Stimulated activated CD4-positive, alpha-beta T cell treated with anti-CD3 and anti-CD28 coated beads, Interleukin-12 subunit alpha, Interleukin-12 subunit beta, amount 100 ng/mL, for 4 hours (primary cell): Measurements from ENCODE around the gene PKHD1.

ENCODE experiments used
- DNase-seq: peaks from one replicate; pipeline ENCODE4 v3.0.0-alpha.2; 2020

The PKHD1 gene

GRCh38 chr6:51675020-51675921 is 412.1 kb downstream of the PKHD1 start:
- no peak for DNase-seq

- no peak for DNase-seq
Observed at GRCh38 chr6:51663525-51663924, 423.9 kb downstream of the PKHD1 start.

GRCh38 chr6:51660767-51661166 is 426.6 kb downstream of the PKHD1 start:
- no peak for DNase-seq

- no peak for DNase-seq
Observed at GRCh38 chr6:51657491-51657890, 429.9 kb downstream of the PKHD1 start.

GRCh38 chr6:51655517-51655916 is 431.9 kb downstream of the PKHD1 start:
- no peak for DNase-seq

GRCh38 chr6:51654647-51655046 is 432.8 kb downstream of the PKHD1 start:
- no peak for DNase-seq

GRCh38 chr6:51651132-51651817 is 436.1 kb downstream of the PKHD1 start:
- DNase-seq, result no peak

GRCh38 chr6:51648774-51649173 is 438.6 kb downstream of the PKHD1 start:
- no peak for DNase-seq

- DNase-seq, result no peak
Observed at GRCh38 chr6:51648236-51648635, 439.2 kb downstream of the PKHD1 start.

- DNase-seq, result no peak
Observed at GRCh38 chr6:51644426-51644825, 443.0 kb downstream of the PKHD1 start.

GRCh38 chr6:51640021-51640420 is 447.4 kb downstream of the PKHD1 start:
- no peak for DNase-seq

GRCh38 chr6:51633424-51633823 is 454.0 kb downstream of the PKHD1 start:
- DNase-seq, result no peak

- no peak for DNase-seq
Observed at GRCh38 chr6:51630011-51630410, 457.4 kb downstream of the PKHD1 start.

- DNase-seq, result no peak
Observed at GRCh38 chr6:51626391-51626790, 461.0 kb downstream of the PKHD1 start.

GRCh38 chr6:51625566-51625965 is 461.8 kb downstream of the PKHD1 start:
- no peak for DNase-seq

GRCh38 chr6:51620971-51621370 is 466.4 kb downstream of the PKHD1 start:
- no peak for DNase-seq

GRCh38 chr6:51619042-51619799 is 468.2 kb downstream of the PKHD1 start:
- DNase-seq, result no peak

GRCh38 chr6:51618563-51618962 is 468.9 kb downstream of the PKHD1 start:
- no peak for DNase-seq

GRCh38 chr6:51617751-51618150 is 469.7 kb downstream of the PKHD1 start:
- no peak for DNase-seq

- DNase-seq, result no peak
Observed at GRCh38 chr6:51616243-51616642, 471.2 kb downstream of the PKHD1 start.

GRCh38 chr6:51614725-51615124 is 472.7 kb downstream of the PKHD1 start:
- no peak for DNase-seq

- DNase-seq, result no peak
Observed at GRCh38 chr6:51613558-51613957, 473.9 kb downstream of the PKHD1 start.

GRCh38 chr6:51608932-51609331 is 478.5 kb downstream of the PKHD1 start:
- DNase-seq, result no peak

- no peak for DNase-seq
Observed at GRCh38 chr6:51608383-51608782, 479.0 kb downstream of the PKHD1 start.
